ENCODE measurements around the gene TOPBP1. TPM values are rescaled to one million over a fixed set of nuclear protein-coding genes. Genes with fewer than 3 reads are reported as not detected.

Gene TOPBP1
- total and polyA plus RNA-seq, 2 donors from 2014 or later: 4.8 to 15.2 TPM

- Histone ChIP-seq H3K36me3 (ENCODE audit: control insufficient read depth in 2 of 3, insufficient read depth in 3 of 3, low read length in 3 of 3) (no peaks in the 10 kb centered on the region), H3K27ac (ENCODE audit: low read depth in 2 of 2, low read length in 2 of 2) (no peak overlapping the region), H3K9me3 (ENCODE audit: control insufficient read depth in 2 of 3, insufficient read depth in 1 of 3, low read length in 3 of 3) (peaks cover 0 to 3% (median 0%) of the 10 kb centered on the region in 3 donors), H3K27me3 (ENCODE audit: control insufficient read depth, insufficient read depth, low read length) (no peaks in the 10 kb centered on the region), H3K4me1 (ENCODE audit: control insufficient read depth in 2 of 3, insufficient read depth in 2 of 3, low read depth in 1 of 3, low read length in 3 of 3) (no peaks in the 10 kb centered on the region), H3K4me3 (ENCODE audit: low read length in 3 of 3) (no peak overlapping the region), H3K9ac (ENCODE audit: low read length in 3 of 3) (no peak overlapping the region)
- FAIRE-seq: no peak
- DNase-seq: no peak
- no peak for TF ChIP-seq CTCF (IDR thresholded peaks at IDR 0.05; ENCODE audit: borderline replicate concordance, extremely low read depth, insufficient read depth)
- intact Hi-C loops (cut with DNase I): no loop called here
Measured at GRCh38 chr3:133695560-133696171, 33.9 kb upstream of the TOPBP1 start.

- Histone ChIP-seq H3K36me3 (ENCODE audit: control insufficient read depth in 2 of 3, insufficient read depth in 3 of 3, low read length in 3 of 3) (no peaks in the 10 kb centered on the region), H3K9me3 (ENCODE audit: control insufficient read depth in 2 of 3, insufficient read depth in 1 of 3, low read length in 3 of 3) (peaks cover 0 to 3% (median 0%) of the 10 kb centered on the region in 3 donors), H3K27ac (ENCODE audit: low read depth in 2 of 2, low read length in 2 of 2) (no peak overlapping the region), H3K4me1 (ENCODE audit: control insufficient read depth in 2 of 3, insufficient read depth in 2 of 3, low read depth in 1 of 3, low read length in 3 of 3) (no peaks in the 10 kb centered on the region), H3K9ac (ENCODE audit: low read length in 3 of 3) (no peak overlapping the region), H3K27me3 (ENCODE audit: control insufficient read depth, insufficient read depth, low read length) (no peaks in the 10 kb centered on the region), H3K4me3 (ENCODE audit: low read length in 3 of 3) (no peak overlapping the region)
- no peak for DNase-seq
- intact Hi-C loops (cut with DNase I): no loop called here
- no peak for TF ChIP-seq CTCF (IDR thresholded peaks at IDR 0.05; ENCODE audit: borderline replicate concordance, extremely low read depth, insufficient read depth)
- FAIRE-seq: no peak
Measured at GRCh38 chr3:133694288-133695268, 32.8 kb upstream of the TOPBP1 start.

- Histone ChIP-seq H3K9ac (ENCODE audit: low read length in 3 of 3) (no peak overlapping the region), H3K27ac (ENCODE audit: low read depth in 2 of 2, low read length in 2 of 2) (no peak overlapping the region), H3K4me3 (ENCODE audit: low read length in 3 of 3) (no peak overlapping the region), H3K27me3 (ENCODE audit: control insufficient read depth, insufficient read depth, low read length) (no peaks in the 10 kb centered on the region), H3K9me3 (ENCODE audit: control insufficient read depth in 2 of 3, insufficient read depth in 1 of 3, low read length in 3 of 3) (peaks cover 0 to 3% (median 0%) of the 10 kb centered on the region in 3 donors), H3K36me3 (ENCODE audit: control insufficient read depth in 2 of 3, insufficient read depth in 3 of 3, low read length in 3 of 3) (no peaks in the 10 kb centered on the region), H3K4me1 (ENCODE audit: control insufficient read depth in 2 of 3, insufficient read depth in 2 of 3, low read depth in 1 of 3, low read length in 3 of 3) (no peaks in the 10 kb centered on the region)
- intact Hi-C loops (cut with DNase I): no loop called here
- TF ChIP-seq CTCF (IDR thresholded peaks at IDR 0.05; ENCODE audit: borderline replicate concordance, extremely low read depth, insufficient read depth): no peak
- DNase-seq (no peak), FAIRE-seq (no peak)
Measured at GRCh38 chr3:133693821-133694220, 32.1 kb upstream of the TOPBP1 start.
